Ureter (tissue), 1 donor: ENCODE data around the gene THBS3. TPM values are rescaled to one million over a fixed set of nuclear protein-coding genes. Genes with fewer than 3 reads are reported as not detected.
"Not testable (repeated sequence)": the region's sequence is repeated elsewhere in the genome, so short reads cannot be mapped to it uniquely, and the experiment has no call there.

ENCODE experiments used
- DNase-seq: peaks from one replicate; pipeline ENCODE4 v3.0.0-alpha.2; 2020; ENCODE audit warnings: low spot score
- total RNA-seq: library from RNA; stranded (reverse); gene quantifications from one replicate; pipeline ENCODE4 v1.2.4, GENCODE V29; 2023
- donor health status: DM: yes; HTN: yes; CAD: no.

THBS3 gene
- total RNA-seq, 1 donor from 2014 or later = 54.6 TPM

- DNase-seq = peak; percentile 63
These were observed 34.0 kb downstream of the THBS3 start, which contains the start of gene TRIM46 for GRCh38 chr1:155173478-155174323. TRIM46 (plus strand) TSS chr1:155173849; CDS start chr1:155173967, 118 bp downstream.

- peak; percentile 96 for DNase-seq
These were observed 34.8 kb downstream of the THBS3 start, which contains the start of gene KRTCAP2 for GRCh38 chr1:155172732-155173477. KRTCAP2 (minus strand) TSS chr1:155173304; CDS start chr1:155173224, 80 bp downstream.

- DNase-seq = peak; percentile 40
These were observed 35.6 kb downstream of the THBS3 start for GRCh38 chr1:155171836-155172731.

- no peak for DNase-seq
These were observed 36.9 kb downstream of the THBS3 start for GRCh38 chr1:155170806-155171205.

GRCh38 chr1:155170101-155170785 is 37.5 kb downstream of the THBS3 start:
- DNase-seq = peak; percentile 13

GRCh38 chr1:155169541-155169940 is 38.2 kb downstream of the THBS3 start:
- no peak for DNase-seq

GRCh38 chr1:155168456-155169210 is 39.1 kb downstream of the THBS3 start:
- peak; percentile 33 for DNase-seq

- not testable (repeated sequence) for DNase-seq
These were observed 39.6 kb downstream of the THBS3 start for GRCh38 chr1:155168105-155168445.

GRCh38 chr1:155167166-155168104 is 40.3 kb downstream of the THBS3 start:
- DNase-seq = peak; percentile 89

GRCh38 chr1:155166471-155167165 is 41.1 kb downstream of the THBS3 start:
- peak; percentile 51 for DNase-seq

- DNase-seq = peak; percentile 37
These were observed 41.6 kb downstream of the THBS3 start for GRCh38 chr1:155166051-155166470.

GRCh38 chr1:155164625-155165024 is 43.1 kb downstream of the THBS3 start:
- not testable (repeated sequence) for DNase-seq

GRCh38 chr1:155163785-155164184 is 43.9 kb downstream of the THBS3 start:
- DNase-seq = not testable (repeated sequence)

- not testable (repeated sequence) for DNase-seq
These were observed 45.1 kb downstream of the THBS3 start for GRCh38 chr1:155162631-155163030.

- no peak for DNase-seq
These were observed 47.6 kb downstream of the THBS3 start for GRCh38 chr1:155160128-155160527.

GRCh38 chr1:155158991-155159390 is 48.7 kb downstream of the THBS3 start:
- DNase-seq = no peak

GRCh38 chr1:155155996-155156643 is 51.6 kb downstream of the THBS3 start:
- not testable (repeated sequence) for DNase-seq
